HG03571 (cell line): Measurements from ENCODE around the gene PTPRN2.
"Not testable (repeated sequence)": the region's sequence is repeated elsewhere in the genome, so short reads cannot be mapped to it uniquely, and the experiment has no call there.

Experiments
- ATAC-seq: cut with Tn5 transposase; IDR thresholded peaks from one replicate; pipeline ENCODE4 v1.9.1; 2021; ENCODE audit not compliant: unreplicated experiment

PTPRN2 gene

GRCh38 chr7:158260567-158261361 lies 326.9 kb downstream of the PTPRN2 start:
- ATAC-seq = no peak

- no peak for ATAC-seq
These were observed 327.8 kb downstream of the PTPRN2 start for GRCh38 chr7:158259671-158260418.

DNA sequence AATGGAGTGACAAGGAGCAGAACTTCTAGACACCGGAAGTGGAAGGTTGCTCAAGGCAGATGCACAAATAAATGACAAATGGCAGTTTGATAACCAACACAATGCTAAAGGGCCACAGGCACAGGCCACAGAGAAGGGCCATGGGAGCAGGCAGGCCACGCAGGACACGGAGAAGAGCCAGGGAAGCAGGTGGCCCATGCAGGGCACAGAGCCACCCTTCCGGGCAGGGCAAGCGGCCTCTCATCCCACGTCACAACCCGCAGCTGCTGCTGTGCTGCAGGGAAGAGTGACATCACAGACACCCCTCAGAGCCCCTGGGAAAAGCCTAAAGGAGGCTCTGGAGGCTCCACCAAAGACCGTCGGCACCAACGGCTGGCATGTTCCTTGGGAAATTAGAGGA lies 328.5 kb downstream of the PTPRN2 start:
- no peak for ATAC-seq

- no peak for ATAC-seq
These were observed 329.1 kb downstream of the PTPRN2 start for GRCh38 chr7:158258411-158259130.

GRCh38 chr7:158257516-158258410 lies 329.9 kb downstream of the PTPRN2 start:
- no peak for ATAC-seq

DNA sequence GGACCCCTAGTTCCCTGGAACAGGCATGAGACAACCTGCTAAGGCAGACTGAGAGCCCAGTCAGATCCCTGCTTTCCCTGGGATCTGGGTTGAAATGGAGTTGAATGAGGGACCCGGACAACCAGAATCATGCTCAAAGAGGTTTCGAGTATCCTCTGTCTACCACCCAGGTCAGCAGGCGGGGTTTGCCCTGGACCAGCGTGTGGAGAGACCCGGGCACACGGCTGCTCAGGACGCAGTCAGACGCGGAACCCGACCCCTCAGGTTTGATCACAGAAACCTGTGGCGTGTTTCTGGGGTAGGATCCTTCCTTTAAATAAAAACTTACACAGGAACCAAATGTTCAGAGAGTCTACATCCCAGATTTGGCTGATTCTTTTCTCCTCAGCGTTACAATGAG lies 330.6 kb downstream of the PTPRN2 start:
- no peak for ATAC-seq

DNA sequence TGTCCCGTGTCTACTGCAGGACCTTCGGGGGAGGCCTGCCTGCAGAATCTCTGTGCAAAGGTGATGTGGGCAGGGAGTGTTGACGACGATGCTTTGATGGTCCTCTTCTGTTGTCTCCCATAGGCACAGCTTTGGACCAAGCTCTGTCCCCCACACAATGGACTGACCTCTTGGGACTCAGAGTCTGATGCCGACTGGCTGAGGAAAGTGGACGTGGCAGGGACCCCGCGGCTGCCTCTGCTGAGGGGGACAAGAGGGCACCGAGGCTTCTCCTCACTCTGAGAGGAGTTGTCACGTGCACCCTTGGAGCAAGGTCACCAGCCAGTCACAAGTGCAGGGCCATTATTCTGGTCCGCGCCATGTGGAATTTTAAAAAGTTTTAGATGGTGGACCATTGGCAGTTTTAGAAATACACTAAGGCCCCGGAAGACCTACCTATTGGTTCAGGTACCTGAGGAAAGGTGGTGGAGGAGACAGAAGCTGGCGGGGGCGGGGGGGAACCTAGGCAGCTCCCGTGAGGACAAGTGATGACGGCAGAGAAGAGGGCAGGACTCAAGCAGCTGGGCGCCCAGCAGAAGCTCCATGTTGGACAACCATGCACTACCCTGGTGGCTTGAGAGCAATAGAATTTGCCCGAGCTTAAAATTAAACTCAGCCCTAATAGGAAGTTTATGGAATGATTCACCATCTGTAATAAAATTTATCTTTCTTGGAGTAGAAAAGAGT lies 331.4 kb downstream of the PTPRN2 start:
- no peak for ATAC-seq

GRCh38 chr7:158255558-158255957 lies 332.1 kb downstream of the PTPRN2 start:
- no peak for ATAC-seq

DNA sequence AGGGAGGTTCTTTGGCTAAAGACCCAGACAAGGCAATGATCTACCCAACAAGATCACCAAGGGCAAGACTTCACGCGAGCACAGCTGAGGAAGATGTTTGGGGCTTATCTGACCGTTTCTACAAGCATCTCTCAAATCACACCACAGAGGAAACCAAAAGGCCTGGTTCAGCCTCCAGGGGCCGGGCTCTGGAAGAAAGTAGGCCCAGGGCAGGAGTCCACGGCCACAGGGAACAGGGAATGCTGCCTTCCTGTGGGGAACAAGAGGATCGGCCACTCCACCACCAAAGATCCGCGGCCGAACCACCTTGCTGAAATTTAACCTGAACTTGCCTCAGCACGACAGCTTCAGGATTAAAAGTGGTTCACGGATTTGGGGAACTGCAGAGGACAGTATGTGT lies 332.5 kb downstream of the PTPRN2 start:
- no peak for ATAC-seq

DNA sequence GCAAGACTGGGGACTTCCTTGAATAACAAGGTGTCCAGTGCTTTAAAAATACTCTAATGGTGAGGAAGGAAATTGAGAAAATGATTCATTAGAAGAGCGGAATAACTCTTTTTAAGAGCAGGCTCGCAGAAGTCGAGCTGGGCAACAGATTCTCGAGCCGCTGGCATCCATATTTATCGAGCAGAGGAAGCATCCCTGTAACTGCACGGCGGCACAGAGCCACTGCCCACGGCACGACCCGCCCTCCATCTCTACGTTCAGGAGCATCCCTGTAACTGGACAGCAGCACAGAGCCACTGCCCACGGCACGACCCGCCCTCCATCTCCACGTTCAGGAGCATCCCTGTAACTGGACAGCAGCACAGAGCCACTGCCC lies 334.0 kb downstream of the PTPRN2 start:
- not testable (repeated sequence) for ATAC-seq

- ATAC-seq = no peak
These were observed 334.6 kb downstream of the PTPRN2 start for GRCh38 chr7:158252837-158253669.

GRCh38 chr7:158252081-158252836 lies 335.4 kb downstream of the PTPRN2 start:
- ATAC-seq = no peak

DNA sequence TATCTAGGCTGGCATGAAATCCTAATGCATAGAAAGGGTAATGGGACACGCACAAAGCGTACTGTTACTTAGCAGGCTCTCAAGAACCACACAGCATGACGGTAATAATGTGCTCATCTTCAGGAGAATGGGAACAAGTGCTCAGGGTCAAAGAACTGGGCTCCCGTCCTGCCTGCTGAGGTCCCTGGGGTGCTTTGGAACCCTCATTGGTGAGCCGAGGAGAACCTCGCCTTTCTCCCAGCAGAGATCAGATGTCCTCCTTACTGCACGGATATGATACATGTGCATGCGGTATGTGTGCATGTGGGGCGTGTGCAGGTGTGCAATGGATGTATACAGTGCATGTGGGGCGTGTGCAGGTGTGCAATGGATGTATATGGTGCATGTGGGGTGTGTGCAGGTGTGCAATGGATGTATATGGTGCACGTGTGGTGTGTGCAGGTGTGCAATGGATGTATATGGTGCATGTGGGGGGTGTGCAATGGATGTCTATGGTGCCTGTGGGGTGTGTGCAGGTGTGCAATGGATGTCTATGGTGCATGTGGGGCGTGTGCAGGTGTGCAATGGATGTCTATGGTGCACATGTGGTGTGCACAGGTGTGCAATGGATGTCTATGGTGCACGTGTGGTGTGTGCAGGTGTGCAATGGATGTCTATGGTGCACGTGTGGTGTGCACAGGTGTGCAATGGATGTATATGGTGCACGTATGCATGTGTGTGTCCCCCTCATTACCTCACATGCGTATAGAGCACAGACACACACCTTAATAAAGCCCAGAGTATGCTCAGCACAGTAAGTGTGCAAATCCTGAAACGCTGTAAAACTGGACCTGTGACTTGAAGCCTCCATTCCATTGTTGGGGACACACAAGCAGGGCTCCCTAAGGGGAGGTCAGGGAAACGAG lies 336.3 kb downstream of the PTPRN2 start:
- ATAC-seq = no peak

DNA sequence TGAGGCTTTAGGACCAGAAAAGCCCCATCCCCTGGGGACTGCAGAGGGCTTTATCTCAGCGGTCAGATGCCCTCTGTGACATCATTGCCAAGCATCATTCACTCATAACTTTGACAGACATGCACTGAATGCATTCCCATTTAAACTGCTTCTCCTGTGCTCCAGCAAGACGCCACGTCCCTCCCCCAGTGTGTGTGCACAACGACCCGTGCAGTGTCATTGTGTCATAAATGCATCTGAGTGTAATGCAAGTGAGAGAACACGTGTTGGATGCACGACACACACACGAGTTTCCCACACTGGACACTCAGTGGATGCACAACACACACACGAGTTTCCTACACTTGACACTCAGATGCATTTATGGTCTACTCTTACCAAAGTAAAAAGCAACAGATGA lies 337.9 kb downstream of the PTPRN2 start:
- no peak for ATAC-seq

DNA sequence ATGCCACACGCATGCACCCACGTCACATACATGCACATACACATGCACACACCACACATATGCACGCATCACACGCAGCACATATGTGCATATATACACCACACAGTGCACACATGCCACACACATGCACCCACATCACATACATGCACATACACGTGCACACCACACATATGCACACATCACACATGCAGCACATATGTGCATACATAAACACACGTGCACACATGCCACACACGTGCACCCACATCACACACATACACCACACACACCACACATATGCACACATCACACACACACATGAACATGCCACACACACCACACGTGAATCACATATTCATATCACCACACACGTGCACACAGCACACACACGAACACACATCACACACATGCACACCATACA lies 338.8 kb downstream of the PTPRN2 start:
- ATAC-seq = no peak

GRCh38 chr7:158247758-158248487 lies 339.7 kb downstream of the PTPRN2 start:
- ATAC-seq = no peak
